SH-SY5Y (cell line): ENCODE results near the gene LRCH4.

Experiments used
- GATA2 ChIP-seq: IDR thresholded peaks from 2 replicates; pipeline ENCODE4 v1.6.1; 2011; ENCODE audit warnings: mild to moderate bottlenecking, low read depth, low read length
- GATA3 ChIP-seq: IDR thresholded peaks from 2 replicates; pipeline ENCODE4 v1.6.1; 2011; ENCODE audit warnings: low read depth, mild to moderate bottlenecking, low read length, moderate library complexity

LRCH4 gene

DNA sequence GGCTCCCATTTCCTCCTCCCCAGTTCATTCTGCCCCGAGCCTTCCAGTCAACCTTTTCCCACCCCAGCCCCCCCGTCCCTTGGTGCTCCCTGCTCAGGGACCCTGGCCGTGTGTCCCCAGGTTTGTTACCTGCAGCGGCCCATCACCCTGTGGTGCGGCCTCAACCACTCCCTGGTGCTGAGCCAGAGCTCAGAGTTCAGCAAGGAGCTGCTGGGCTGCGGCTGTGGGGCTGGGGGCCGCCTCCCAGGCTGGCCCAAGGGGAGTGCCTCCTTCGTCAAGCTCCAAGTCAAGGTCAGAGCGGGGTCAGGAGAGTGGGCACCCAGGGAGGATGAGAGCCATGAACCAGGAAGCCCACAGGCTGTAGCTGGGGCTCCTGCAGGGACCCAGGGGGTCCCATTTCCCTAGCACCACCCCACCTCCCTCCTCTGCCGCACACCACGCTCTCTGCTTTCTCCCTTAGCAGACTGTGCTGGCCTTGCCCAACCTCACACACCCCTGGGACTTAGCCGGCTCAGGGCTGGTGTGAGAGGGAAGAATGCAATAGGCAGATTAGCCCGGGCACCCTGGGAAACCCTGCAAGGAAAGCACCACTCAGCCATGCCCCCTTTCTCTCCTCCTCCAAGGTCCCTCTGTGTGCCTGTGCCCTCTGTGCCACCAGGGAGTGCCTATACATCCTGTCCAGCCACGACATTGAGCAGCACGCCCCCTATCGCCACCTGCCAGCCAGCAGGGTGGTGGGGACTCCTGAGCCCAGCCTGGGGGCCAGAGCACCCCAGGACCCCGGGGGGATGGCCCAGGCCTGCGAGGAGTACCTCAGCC is 14.2 kb upstream of the LRCH4 start:
- TF ChIP-seq GATA3 (no peak), GATA2 (no peak)

GRCh38 chr7:100598425-100598824 is 12.5 kb upstream of the LRCH4 start:
- TF ChIP-seq GATA3 (no peak), GATA2 (no peak)

- no peak for TF ChIP-seq GATA3
- no peak for TF ChIP-seq GATA2
These were observed 9.3 kb upstream of the LRCH4 start for GRCh38 chr7:100595188-100595587.

DNA sequence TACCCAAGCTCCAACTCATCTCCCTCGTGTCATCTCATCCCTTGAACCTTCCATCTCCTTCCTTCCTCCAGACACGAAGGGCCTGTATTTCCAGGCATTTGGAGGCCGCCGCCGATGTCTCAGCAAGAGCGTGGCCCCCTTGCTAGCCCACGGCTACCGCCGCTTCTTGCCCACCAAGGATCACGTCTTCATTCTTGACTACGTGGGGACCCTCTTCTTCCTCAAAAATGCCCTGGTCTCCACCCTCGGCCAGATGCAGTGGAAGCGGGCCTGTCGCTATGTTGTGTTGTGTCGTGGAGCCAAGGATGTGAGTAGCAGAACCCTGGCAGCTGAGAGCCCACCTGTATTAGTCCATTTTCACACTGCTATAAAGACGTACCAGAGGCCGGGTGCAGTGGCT is 5.7 kb upstream of the LRCH4 start:
- TF ChIP-seq GATA2 (no peak), GATA3 (no peak)

- TF ChIP-seq GATA3 = no peak
- no peak for TF ChIP-seq GATA2
These were observed 4.3 kb upstream of the LRCH4 start for GRCh38 chr7:100590077-100590737.

- TF ChIP-seq GATA2 (no peak), GATA3 (no peak)
These were observed 3.5 kb upstream of the LRCH4 start for GRCh38 chr7:100589341-100589947.

DNA sequence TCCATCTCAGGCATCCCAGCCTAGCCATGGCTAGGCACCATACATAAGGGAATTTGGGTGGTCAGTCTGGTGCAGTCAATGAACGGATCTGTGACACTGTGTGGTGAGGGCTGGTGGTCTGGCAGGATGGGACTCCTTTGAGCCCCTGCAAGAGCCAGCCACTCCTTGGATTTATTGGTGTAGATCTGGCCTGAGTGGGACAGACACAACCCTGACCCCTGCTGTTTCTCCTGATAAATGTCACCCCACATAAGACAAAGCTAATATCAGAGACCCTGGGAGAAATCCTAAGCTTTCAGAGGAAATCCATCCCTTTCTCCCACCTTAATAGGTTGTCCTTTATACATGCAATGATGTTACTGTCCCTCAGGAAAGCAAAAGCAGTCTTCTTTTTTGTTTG is 2.5 kb upstream of the LRCH4 start:
- TF ChIP-seq GATA3 = no peak

- TF ChIP-seq GATA2 = no peak
- no peak for TF ChIP-seq GATA3
These were observed 517 bp upstream of the LRCH4 start, which contains the start of gene FBXO24 for GRCh38 chr7:100586266-100587025. TSS of gene FBXO24 (plus strand) at chr7:100586328. CDS start at chr7:100586626, 298 bp downstream.

DNA sequence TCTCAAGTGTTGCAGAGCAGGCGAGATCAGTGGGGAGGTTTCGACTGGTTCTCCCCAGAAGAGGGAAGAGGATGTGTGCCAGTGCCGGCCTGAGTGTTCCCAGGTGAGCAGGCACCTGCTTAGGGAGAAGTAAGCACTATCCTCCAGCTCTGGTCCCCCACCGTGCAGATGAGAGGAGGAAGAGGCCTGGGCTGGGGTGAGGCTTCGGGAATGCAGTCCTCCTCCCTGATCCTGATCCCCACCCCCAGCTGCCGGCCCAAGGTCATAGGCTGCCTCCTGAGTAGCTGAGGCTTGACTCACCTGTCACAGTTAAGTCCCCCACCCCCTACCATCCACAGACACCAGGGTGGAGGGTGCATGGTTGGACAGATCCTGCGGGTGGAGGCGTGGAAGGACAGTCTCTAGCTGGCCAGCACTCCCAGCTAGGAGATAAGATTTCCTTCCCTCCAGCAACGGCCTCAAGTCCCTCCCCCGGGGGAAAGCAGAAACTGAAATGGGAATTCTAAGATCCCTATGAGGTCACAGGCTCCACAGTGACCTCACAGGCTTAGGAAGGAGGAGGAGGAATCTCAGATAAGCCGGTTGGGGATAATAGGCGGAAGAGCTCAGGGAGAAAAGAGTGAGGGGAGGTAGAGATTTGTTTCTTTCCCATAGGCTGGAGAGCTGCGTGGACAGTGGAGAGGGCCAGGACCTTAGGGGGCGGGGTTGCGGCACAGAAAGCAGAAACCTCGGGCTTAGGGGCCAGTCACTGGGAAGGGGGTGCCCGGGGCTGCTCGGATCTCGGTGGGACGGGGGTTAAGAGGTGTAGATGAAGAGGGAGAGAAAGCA is 1.0 kb downstream of the LRCH4 start:
- no peak for TF ChIP-seq GATA2

GRCh38 chr7:100584054-100584682 is 1.8 kb downstream of the LRCH4 start:
- no peak for TF ChIP-seq GATA2
- TF ChIP-seq GATA3 = no peak

GRCh38 chr7:100583132-100584053 is 2.5 kb downstream of the LRCH4 start:
- TF ChIP-seq GATA3 (no peak), GATA2 (no peak)

- TF ChIP-seq GATA3 = no peak
- no peak for TF ChIP-seq GATA2
These were observed 3.3 kb downstream of the LRCH4 start for GRCh38 chr7:100582650-100583049.
